Right ventricle myocardium superior (tissue), 1 donor: ENCODE measurements around the gene TRPM1. TPM values are rescaled to one million over a fixed set of nuclear protein-coding genes. Genes with fewer than 3 reads are reported as not detected.

ENCODE experiments used
- ATAC-seq: fragments of 200-7000 bp; cut with Tn5 transposase; one replicate; pipeline ENCODE4 v1.9.1; 2020; ENCODE audit warnings: mild to moderate bottlenecking; ENCODE audit not compliant: poor library complexity
- DNase-seq: peaks from one replicate; pipeline ENCODE4 v3.0.0-alpha.2; 2020
- intact Hi-C: fragments of 100-400 bp; cut with DNase I; formaldehyde crosslinking; loops from one replicate; pipeline ENCODE4 v1.11.2; 2022
- total RNA-seq: library from RNA; stranded (reverse); fragmentation: NEBNext Ultra II Directional; extraction: Animal tissue kit (Norgen Biotek cat#: 25700); gene quantifications from one replicate; pipeline ENCODE4 v1.2.1, GENCODE V29; 2021
- donor health status: DM: no; HTN: yes; CAD: no; lungs with severe emphysema.

Gene TRPM1
- total RNA-seq, 1 donor from 2014 or later = not detected

DNA sequence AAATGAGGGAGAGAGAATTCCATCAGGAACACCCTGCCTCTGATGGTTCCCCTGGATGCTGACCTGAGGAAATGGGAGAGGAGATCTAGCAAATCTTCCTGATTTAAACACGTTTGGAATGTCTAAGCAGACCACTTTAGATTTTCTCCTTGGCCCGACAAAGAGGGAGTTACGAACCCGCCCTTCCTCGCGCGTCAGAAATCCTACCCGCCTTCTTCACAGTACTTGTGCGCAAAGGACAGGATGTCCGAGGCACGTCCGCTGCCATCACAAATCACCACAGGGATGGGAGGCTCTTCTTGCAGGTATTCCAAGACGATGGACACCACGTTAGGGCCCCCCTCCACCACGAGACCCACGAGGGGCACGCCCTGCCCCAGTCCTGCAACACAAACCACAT, 38.6 kb downstream of the TRPM1 start:
- intact Hi-C loops = no loop called here
- DNase-seq = peak; percentile 36

DNA sequence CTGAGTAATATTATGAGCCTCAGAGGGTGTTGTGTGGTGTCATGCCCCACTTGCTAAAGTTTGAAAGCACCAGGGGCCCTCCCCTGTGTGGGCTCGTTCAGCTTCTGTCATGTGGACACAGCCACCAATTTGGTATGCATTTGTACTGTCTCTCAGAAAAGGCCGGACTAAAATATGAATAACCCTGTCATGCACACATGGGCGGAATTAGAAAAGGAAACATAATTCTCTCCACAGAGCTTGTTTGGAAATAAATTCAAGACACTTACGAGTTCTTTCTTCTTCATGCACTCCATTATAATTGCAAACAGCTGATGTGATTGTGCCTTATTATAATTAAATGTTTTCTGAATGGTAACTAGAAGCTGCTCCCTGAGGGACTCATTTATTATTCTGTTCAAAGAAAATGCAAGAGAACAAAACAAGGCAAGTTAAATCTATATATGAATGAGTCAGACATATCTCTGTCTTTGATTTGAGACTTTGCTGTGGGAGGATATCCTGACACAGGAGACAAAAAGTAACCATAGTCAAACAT, 39.1 kb downstream of the TRPM1 start:
- ATAC-seq (no peak), DNase-seq (no peak)
- intact Hi-C loops = no loop called here

More for the DNA sequence above, 38.6 kb downstream of the TRPM1 start:
- no peak for ATAC-seq

DNA sequence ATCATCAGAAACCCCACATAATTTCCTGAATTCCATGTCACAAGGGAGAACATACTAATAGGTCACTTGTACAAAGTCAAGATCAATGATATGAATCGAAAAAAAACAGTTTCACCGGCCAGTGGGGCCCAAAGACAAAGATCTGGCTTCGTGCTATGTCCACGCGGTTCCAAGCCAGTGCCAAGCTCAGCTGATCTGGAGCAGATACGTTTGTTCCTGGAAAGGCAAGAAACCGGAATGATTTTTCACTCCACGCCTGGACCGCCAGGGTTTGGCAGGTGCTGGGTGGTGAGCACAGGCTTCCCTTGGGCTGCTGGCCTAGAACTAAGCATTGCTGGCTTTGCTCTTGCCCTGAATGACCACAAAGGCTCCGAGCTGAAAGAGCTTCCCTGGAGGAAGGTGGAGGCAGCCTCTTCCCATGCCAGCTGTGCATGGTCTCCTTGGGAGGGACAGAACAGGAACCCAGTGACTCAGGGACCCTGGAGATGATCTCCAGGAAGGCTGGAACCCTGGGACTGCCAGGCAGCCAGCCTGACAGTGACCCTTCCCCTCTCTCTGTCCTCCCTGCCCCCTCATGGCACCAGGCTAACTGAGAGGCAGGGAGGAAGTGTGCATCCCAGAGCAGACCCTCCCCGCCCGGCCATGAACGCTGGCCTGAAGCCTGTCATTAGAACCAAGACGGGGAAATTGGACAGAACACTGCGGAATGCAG, 40.9 kb downstream of the TRPM1 start:
- DNase-seq (no peak), ATAC-seq (no peak)
- intact Hi-C loops = no loop called here

DNA sequence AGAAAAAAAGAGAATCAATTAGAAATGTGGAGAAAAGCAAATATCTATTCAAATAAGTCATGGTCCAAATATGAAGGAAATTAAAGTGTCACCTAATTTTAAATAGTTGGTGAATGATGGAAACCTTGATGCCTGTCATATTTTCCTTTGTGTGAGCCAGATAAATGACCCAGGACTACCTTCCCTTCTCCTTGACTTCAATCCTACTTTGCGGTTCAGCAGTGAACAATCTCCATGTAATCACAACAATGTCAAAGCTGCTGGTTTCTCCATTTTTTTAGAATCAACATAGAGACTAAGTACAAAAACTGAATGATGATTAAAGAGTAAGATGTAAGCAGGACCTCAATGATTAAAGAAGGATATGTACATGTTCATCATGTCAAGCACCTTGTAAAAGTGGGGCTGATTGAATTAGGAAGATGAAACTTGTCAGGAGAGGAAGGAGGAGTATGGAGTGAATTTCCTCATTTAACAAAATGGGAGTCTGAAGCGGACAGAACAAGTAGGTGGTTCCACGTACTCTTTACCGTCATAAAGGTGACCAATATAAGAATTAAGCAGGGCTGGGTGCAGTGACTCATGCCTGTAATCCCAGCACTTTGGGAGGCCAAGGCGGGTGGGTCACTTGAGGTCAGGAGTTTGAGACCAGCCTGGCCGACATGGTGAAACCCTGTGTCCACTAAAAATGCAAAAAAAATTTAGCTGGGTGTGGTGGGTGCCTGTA, 43.1 kb downstream of the TRPM1 start:
- ATAC-seq = no peak

DNA sequence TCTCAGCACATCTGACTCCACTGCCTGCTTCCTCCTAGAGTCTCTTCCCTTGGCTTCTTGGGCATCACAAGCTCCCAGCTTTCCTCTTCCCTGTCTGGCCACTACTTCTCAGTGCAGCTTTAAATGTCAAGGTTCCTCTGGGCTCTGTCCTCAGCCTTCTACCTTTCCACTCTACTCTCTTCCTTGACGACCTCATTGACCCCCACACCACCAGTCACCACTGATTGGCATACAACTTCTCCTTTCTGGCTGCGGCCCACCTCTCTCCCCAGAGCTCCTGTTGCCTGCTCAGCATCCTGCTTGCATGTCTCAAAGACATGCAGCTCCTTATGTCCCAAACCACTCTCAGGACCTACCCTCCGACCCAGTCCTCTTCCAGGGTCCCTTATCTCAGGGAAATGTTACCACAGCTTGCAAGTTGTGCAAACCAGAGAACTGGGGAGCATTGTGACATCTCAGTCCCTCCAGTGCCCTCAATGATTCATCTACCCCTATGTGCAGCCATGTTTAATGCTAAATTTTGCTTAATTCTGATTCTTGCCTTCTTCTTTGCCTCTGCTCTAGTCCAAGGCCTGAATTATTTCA, 49.9 kb downstream of the TRPM1 start:
- ATAC-seq (no peak), DNase-seq (no peak)
- intact Hi-C loops = no loop called here

More for the DNA sequence above, 43.1 kb downstream of the TRPM1 start:
- DNase-seq = no peak
- intact Hi-C loops = no loop called here

DNA sequence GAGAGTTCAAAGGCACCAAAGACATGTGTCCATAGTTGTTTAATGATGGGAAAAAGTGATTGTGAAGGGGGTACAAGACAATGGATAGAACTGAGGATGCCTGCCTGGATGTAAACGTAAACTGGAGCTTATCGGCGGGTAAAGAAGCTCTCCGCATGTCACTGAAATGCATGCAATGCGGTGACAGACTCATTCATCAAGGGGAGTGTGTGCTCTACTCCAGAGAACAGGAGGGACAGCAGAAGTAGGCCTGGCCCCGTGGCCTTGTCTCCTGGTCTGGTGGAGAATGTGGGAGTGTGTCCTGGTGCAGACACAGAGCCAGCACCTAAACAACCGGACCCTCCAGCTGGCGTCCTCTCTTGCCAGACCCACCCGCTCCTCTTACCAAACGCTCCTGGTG, 50.6 kb downstream of the TRPM1 start:
- no peak for DNase-seq
- intact Hi-C loops = no loop called here
- ATAC-seq = no peak

DNA sequence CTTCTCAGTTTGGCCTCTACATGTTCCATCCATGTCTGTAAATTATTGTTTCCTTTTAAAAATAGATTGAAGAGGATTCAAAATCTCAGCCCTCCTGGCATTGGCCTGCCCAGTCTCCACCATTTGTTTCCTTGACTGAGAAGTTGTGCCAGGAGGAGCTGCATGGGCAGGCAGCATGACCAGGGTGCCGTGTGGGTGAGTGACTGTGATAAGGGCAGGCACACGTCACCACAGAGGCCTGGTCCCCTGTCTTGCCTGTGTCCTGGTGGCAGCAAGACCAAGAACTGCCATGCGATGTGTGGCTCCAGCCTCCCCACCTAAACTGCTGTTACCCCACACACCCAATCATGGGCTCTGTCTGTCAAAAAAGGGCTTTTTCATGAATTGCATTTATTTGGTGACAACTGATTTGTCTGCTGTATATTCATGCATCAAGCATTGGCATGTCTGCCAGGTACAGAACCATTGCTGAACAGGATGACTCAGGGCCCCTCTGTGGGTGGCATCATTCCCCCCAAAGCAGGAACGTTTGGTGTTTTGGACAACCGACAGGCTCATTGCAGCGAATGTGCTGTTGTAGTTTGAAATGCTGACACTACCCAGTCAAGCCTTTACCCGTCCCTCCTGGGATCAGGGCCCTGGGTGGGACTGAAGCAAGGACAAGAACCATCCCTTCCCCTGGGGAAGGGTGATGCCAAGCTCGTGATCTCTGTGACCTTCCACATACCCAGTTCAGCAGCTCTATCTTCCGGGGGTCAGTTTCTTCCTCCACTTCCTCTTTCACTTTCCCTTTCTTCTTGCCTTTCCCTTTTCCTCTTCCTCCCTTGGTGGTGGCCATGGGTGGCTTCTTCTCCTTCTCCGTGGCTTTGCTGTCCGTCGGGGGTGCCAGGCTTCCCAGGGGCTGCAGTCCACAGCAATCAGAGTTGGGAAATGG, 51.6 kb downstream of the TRPM1 start:
- intact Hi-C loops = no loop called here
- no peak for DNase-seq
- ATAC-seq = peak; percentile 43

DNA sequence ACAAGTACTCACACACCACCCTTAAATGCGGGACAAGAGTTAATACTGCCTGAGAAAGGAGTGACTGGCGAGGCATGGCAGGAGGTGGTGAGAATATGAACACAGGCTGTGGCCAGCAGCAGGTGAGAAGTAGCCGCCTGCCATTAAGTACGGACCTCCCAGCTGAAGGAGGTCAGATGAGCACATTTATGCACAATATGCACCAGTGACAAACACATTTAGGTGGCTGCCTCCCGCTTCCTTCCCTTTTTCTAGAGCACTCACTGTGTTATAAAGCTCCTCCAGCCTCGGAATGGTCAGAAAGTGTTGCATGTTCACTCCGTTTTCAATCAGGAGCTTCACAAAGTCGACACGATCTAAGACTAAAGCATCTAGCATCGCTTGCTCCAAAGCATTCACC, 52.4 kb downstream of the TRPM1 start:
- no peak for ATAC-seq
- intact Hi-C loops = no loop called here
- no peak for DNase-seq

DNA sequence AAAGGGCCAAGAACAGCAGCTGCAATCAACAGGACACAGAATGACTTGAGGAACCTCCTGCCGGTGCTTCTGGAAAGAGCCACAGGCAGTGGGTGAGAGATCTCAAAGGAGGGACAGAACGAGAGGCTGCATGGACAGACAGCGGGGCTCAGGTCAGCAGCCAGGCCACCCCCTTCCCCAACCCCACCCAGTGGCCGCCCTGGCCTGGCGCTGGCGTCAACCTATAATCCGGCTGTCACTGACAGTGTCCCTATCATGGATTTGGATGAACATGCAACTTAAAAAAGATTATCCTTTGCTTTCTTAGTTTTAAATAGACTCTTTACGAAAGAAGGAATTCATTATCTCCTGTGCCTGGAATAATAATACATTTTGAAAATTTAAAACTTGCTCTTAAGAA, 54.1 kb downstream of the TRPM1 start:
- ATAC-seq (no peak), DNase-seq (no peak)
- intact Hi-C loops = no loop called here

DNA sequence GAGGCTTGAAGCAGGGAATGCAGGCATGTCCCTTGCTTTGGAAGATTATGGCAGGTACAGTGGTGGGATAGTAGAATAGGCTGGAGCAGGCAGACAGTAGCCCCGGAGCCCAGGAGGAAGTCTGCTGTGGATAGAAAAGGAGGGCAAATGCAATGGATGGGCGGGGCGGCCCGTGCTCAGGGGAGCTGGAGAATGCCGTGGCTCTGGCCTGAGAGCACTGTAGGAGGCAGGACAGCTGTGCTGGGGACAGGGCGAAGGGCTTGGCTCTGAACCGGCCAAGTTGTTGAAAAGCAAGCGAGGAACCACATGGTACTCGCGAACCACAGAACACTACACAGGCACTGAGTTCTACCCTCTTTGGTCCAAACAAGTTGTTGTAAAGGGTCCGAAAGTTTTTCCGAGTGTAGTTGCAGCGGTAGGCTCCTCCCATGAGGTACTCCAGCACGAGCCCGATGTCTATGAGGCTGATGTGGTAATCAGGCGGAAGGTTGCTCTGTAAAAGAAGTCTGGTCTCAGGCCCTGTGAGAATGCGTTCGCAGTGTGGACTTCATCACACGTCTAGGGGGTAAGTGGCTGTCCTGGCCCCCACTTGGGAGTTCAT, 54.7 kb downstream of the TRPM1 start:
- peak; percentile 68 for DNase-seq
- intact Hi-C loops = no loop called here
- ATAC-seq = peak; percentile 85

DNA sequence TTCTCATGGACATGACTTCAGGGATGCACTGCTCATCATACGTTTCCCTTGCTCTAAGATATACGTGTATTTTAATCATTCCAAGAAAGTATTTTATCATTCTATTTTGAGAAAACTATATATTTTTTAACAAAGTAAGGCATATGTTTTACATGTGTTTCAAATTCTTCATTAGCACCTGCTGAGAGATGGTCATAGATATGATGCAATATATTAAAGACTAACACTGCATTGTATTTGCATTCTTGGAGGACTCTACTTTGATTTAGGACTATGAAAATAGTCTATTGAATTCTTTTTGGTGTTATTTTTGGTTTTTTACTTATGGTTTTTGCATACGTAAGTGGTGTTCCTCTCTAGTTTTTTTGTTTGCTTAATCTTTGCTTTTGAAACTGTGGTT, 55.9 kb downstream of the TRPM1 start:
- ATAC-seq = no peak
- intact Hi-C loops = no loop called here
- DNase-seq = no peak

DNA sequence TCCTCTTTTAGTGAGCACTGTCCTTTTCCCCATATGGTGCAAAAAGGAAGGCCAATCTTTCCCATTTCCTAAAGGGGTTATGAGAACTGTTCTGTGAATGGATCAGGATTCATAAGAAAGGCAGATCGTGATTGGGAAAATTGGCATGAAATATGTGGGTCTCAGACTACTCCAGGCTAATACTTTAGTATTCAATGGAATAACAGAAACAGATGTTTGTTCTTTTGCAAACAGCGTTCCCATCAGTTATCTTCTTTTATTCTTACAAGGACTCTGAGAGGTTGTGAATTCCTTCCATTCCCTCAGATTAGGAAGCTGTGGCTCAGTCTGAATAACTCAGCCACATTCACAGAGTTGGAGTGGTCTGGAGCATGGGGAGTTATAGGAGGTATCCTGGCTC, 58.8 kb downstream of the TRPM1 start:
- intact Hi-C loops = no loop called here
- DNase-seq (no peak), ATAC-seq (no peak)

DNA sequence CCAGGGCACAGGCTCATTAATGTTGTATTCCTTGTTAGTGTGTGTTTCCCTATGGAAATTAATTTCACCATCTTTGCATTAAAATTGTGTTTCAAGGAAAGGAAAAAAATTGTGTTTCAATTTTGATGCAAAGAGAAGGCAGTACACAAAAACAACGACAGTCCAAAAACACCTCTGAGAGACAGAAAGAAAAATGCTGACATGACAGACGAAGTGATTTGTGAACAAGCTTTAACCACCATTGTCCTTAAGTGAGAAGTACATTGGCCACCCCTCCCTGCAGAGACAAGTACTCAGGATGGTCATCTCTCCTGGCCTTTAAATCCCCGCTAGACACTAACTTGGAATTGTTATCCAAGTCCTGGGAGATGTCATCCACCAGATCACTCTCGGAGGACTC, 59.9 kb downstream of the TRPM1 start:
- intact Hi-C loops = no loop called here
- DNase-seq = no peak
- ATAC-seq = no peak

DNA sequence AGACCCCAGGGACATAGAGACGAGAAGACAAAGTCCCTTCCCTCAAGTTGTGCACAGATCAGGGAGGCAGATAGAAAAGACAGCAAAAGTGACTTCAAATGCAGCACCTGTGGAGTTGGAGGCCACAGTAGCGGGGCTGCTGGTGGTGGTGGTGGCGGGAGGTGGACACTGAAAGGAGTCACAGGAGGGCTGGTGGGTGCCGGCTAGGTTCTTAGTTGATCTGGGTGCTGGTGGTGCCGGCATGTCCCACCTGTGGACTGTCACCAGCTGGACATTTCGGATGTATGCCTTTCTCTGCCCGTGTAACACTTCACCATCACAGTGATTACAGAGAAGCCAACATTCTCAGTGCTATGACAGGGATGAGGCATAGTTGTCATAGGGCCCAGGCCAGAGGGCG, 60.9 kb downstream of the TRPM1 start:
- intact Hi-C loops = no loop called here
- DNase-seq = no peak
- ATAC-seq = no peak

DNA sequence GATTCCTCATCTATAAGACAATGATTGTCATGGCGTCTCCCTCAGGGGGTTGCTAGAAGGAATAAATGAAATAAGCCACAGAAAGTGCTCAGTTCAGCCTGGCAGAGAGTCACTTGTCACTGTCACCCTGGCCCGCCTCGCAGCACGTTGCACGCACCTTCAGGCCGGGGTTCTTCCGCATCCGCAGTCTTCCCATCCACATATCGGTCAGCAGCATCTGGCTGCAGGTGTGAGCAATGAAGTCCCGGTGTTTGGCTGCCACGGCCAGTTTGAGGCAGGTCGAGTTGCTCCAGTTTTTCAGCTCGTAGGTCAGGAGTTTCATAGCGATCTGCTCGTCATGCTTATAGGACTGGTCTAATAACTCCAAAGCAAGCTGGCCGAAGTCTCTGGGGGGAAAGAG, 61.6 kb downstream of the TRPM1 start:
- intact Hi-C loops = no loop called here
- ATAC-seq (no peak), DNase-seq (no peak)

DNA sequence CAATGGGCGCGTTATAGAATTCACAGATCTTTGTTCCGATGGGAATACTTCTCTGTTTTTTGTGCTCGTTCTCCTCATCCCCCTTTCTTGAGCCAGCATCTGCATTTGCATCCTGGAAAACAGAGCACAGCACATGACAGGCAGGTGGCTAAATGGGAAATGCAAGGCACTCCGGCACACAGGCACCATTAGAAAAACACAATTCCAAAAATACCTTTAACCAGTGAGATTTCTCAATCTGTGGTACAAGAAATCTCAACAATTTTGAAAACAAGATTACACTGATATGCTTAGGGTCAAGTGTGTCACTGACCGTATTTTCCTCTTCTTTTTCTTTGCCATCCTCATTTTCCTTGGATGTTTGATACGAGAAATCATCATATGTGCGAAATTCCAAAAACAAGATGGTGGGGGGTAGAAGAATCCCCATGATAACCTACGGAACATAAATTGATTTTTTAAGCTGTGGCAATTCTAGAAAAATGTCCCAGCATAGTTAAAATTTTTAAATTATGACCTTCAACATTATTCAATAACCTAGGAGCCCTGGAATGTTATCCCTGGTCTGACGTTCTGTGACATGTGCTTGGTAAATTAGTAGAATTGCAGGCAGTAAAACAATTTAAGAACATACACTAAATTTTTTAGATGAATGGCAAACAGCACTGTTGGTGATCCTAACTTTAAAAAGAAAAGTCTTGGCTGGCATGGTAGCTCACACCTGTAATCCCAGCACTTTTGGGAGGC, 63.6 kb downstream of the TRPM1 start:
- intact Hi-C loops = no loop called here
- no peak for DNase-seq
- no peak for ATAC-seq

DNA sequence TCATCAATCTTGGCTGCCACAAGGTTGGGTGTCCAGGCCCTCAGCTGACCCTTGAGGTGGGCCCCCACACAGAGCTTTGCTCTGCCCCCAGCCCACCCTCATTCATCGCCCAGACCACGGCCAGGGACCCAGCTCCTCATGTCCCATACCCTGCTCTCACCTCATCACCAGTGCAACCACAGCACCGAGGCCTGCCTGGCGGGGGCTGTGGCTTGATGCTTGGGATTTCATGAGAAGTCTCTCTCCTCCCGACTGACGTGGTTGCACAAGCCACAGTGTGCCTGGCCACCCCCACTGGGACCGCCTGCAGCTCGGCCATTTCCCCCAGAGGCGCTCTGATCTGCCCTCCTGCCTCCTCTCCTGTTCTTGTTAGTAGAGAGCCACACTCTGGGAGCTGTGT, 64.7 kb downstream of the TRPM1 start:
- intact Hi-C loops = no loop called here
- DNase-seq (no peak), ATAC-seq (no peak)

DNA sequence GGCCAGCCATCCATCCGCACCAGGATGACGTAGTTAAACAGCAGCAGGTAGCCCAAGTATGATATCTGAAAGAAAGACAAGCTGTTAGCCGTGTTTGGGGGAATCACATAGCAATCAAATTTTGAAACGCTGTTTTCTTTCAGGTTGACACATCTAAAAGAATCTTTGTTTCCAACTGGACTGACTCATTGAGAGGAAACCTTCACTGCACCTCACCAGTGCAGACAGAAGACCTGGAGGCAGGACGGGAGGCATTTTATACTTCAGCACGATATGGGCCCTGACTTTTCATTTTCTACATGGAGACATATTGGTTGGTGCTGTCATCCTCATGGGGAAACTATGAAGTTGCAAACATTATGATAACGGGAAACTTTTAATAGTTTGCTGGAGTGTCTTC, 65.9 kb downstream of the TRPM1 start:
- ATAC-seq (no peak), DNase-seq (no peak)
- intact Hi-C loops = no loop called here
